OCI-LY1 (cell line): Measurements from ENCODE around the gene VWA3B.

Experiments
- H2AFZ ChIP-seq: fragments of 200-600 bp; sonication (generic), shearing (Covaris generic); 2 replicates; pipeline ENCODE4 v1.6.0; 2014; ENCODE audit warnings: antibody characterized with exemption, mild to moderate bottlenecking, low read length
- H3F3A ChIP-seq: fragments of 200-600 bp; sonication (generic), shearing (Covaris generic); 2 replicates; pipeline ENCODE4 v1.6.0; 2014; ENCODE audit warnings: mild to moderate bottlenecking, antibody characterized with exemption, low read length, moderate library complexity; ENCODE audit not compliant: insufficient read depth
- H3K27ac ChIP-seq: fragments of 200-600 bp; sonication (generic); 2 replicates; pipeline ENCODE4 v1.5.1; 2014; ENCODE audit warnings: low read length, mixed run types, mild to moderate bottlenecking, low read depth; ENCODE audit not compliant: poor library complexity, severe bottlenecking
- H3K27me3 ChIP-seq: fragments of 200-600 bp; sonication (generic); 2 replicates; pipeline ENCODE4 v1.6.0; 2014; ENCODE audit warnings: antibody characterized with exemption, mild to moderate bottlenecking, low read length, moderate library complexity; ENCODE audit not compliant: insufficient read depth
- H3K36me3 ChIP-seq: fragments of 200-600 bp; sonication (generic); 2 replicates; pipeline ENCODE4 v1.6.1; 2014; ENCODE audit warnings: mild to moderate bottlenecking, antibody characterized with exemption, low read length, moderate library complexity, mixed read lengths; ENCODE audit not compliant: insufficient read depth
- H3K4me1 ChIP-seq: fragments of 200-600 bp; sonication (generic); 2 replicates; pipeline ENCODE4 v1.5.1; 2014; ENCODE audit warnings: mild to moderate bottlenecking, low read length, moderate library complexity; ENCODE audit not compliant: insufficient read depth, severe bottlenecking
- H3K4me2 ChIP-seq: fragments of 200-600 bp; sonication (generic), shearing (Covaris generic); 2 replicates; pipeline ENCODE4 v1.6.1; 2014; ENCODE audit warnings: low read length
- H3K4me3 ChIP-seq: fragments of 200-600 bp; sonication (generic); 2 replicates; pipeline ENCODE4 v1.5.1; 2014; ENCODE audit warnings: low read length, low read depth, mild to moderate bottlenecking, mixed read lengths; ENCODE audit not compliant: poor library complexity, severe bottlenecking
- H3K79me2 ChIP-seq: fragments of 200-600 bp; shearing (Covaris generic); 2 replicates; pipeline ENCODE4 v1.6.1; 2016; ENCODE audit warnings: mixed run types, low read length, mixed read lengths; ENCODE audit not compliant: insufficient read depth
- H3K9ac ChIP-seq: fragments of 200-600 bp; sonication (generic), shearing (Covaris generic); 2 replicates; pipeline ENCODE4 v1.6.1; 2014; ENCODE audit warnings: mild to moderate bottlenecking, low read length, mixed read lengths
- H3K9me2 ChIP-seq: fragments of 200-600 bp; sonication (generic), shearing (Covaris generic); 2 replicates; pipeline ENCODE4 v1.6.1; 2014; ENCODE audit warnings: low read depth, mild to moderate bottlenecking, low read length, mixed read lengths
- H3K9me3 ChIP-seq: fragments of 200-600 bp; shearing (Covaris generic); 2 replicates; pipeline ENCODE4 v1.6.1; 2014; ENCODE audit warnings: low read length, mixed read lengths
- H4K20me1 ChIP-seq: fragments of 200-600 bp; sonication (generic), shearing (Covaris generic); 2 replicates; pipeline ENCODE4 v1.6.0; 2016; ENCODE audit warnings: mild to moderate bottlenecking, low read length; ENCODE audit not compliant: insufficient read depth
- CTCF ChIP-seq: fragments of 200-600 bp; sonication (generic), shearing (Covaris generic); IDR thresholded peaks from 2 replicates; pipeline ENCODE4 v1.5.1; 2017; ENCODE audit warnings: mild to moderate bottlenecking, antibody characterized with exemption, low read length, moderate library complexity, mixed read lengths
- EZH2 ChIP-seq: fragments of 200-600 bp; sonication (generic), shearing (Covaris generic); IDR thresholded peaks from 2 replicates; pipeline ENCODE4 v1.8.0; 2017; ENCODE audit warnings: borderline replicate concordance, mixed run types, mild to moderate bottlenecking, antibody characterized with exemption, low read length, moderate library complexity, mixed read lengths

The VWA3B gene

GRCh38 chr2:98233941-98234340 is 147.0 kb downstream of the VWA3B start:
- Histone ChIP-seq H3K27me3 (no peaks in the 10 kb centered on the region), H3K4me3 (no peak overlapping the region)
- no peak for TF ChIP-seq CTCF
- no peak for TF ChIP-seq EZH2

GRCh38 chr2:98234776-98235175 is 147.8 kb downstream of the VWA3B start:
- Histone ChIP-seq H3K27me3 (no peaks in the 10 kb centered on the region), H3K9me3 (no peaks in the 10 kb centered on the region), H3K79me2 (no peaks in the 10 kb centered on the region), H3K4me1 (no peaks in the 10 kb centered on the region), H3K4me2 (no peak overlapping the region), H3K9ac (no peak overlapping the region), H2AFZ (no peak overlapping the region), H3K9me2 (no peaks in the 10 kb centered on the region), H3K4me3 (no peak overlapping the region), H3K36me3 (no peaks in the 10 kb centered on the region), H3K27ac (no peak overlapping the region), H3F3A (no peaks in the 10 kb centered on the region), H4K20me1 (no peaks in the 10 kb centered on the region)
- TF ChIP-seq EZH2 (no peak), CTCF (no peak)

More at GRCh38 chr2:98233941-98234340, 147.0 kb downstream of the VWA3B start:
- Histone ChIP-seq H3K27ac (no peak overlapping the region), H3K9me2 (no peaks in the 10 kb centered on the region), H2AFZ (no peak overlapping the region), H3K9ac (no peak overlapping the region), H3K4me1 (no peaks in the 10 kb centered on the region), H3K9me3 (no peaks in the 10 kb centered on the region), H4K20me1 (no peaks in the 10 kb centered on the region), H3K36me3 (no peaks in the 10 kb centered on the region), H3K4me2 (no peak overlapping the region), H3F3A (no peaks in the 10 kb centered on the region), H3K79me2 (no peaks in the 10 kb centered on the region)

DNA sequence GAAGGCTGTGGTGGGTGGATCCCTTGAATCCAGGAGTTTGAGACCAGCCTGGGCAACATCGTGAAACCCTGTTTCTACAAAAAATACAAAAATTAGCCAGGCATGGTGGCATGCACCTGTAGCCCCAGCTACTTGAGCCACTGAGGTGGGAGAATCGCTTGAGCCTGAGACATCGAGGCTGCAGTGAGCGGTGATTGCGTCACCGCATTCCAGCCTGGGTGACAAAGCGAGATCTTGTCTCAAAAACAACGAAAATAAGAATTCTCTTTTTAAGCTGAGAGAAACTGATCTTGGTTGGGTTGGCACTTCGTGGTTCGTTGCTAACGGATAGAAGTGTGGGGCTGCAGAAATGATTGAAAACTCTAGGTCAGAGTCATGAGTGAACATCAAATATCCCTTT is 150.0 kb downstream of the VWA3B start:
- H3K9me2 ChIP-seq, result no peaks in the 10 kb centered on the region
- no peaks in the 10 kb centered on the region for H3K79me2 ChIP-seq
- H4K20me1 ChIP-seq, result no peaks in the 10 kb centered on the region
- no peak overlapping the region for H3K4me2 ChIP-seq
- H3F3A ChIP-seq, result no peaks in the 10 kb centered on the region
- no peak for TF ChIP-seq CTCF
- no peak for TF ChIP-seq EZH2
- H3K27me3 ChIP-seq, result no peaks in the 10 kb centered on the region
- H3K36me3 ChIP-seq, result no peaks in the 10 kb centered on the region
- no peak overlapping the region for H3K27ac ChIP-seq
- no peak overlapping the region for H3K9ac ChIP-seq
- H3K4me1 ChIP-seq, result no peaks in the 10 kb centered on the region
- no peak overlapping the region for H3K4me3 ChIP-seq
- H2AFZ ChIP-seq, result no peak overlapping the region
- H3K9me3 ChIP-seq, result no peaks in the 10 kb centered on the region
